ENCODE measurements around the gene MAPK11. TPM values are rescaled to one million over a fixed set of nuclear protein-coding genes. Genes with fewer than 3 reads are reported as not detected.

Gene MAPK11
- polyA plus RNA-seq, 1 donor (not counting 4 experiments of a cell fraction or from before 2014, with no cell fraction given), result 4.6 TPM

GRCh38 chr22:50281384-50281760, 11.2 kb upstream of the MAPK11 start:
- Histone ChIP-seq H3K4me1 (ENCODE audit: control insufficient read depth, extremely low read depth, insufficient read depth, low read length) (peaks cover 18% of the 10 kb centered on the region), H3K27me3 (ENCODE audit: control insufficient read depth, extremely low read depth, insufficient read depth, low read length) (no peaks in the 10 kb centered on the region), H2AFZ (ENCODE audit: control insufficient read depth, low read length) (no peak overlapping the region), H3K27ac (ENCODE audit: control insufficient read depth, insufficient read depth, low read length) (no peak overlapping the region), H3K4me2 (ENCODE audit: control insufficient read depth, extremely low read depth, insufficient read depth, low read depth, low read length) (peak overlapping the region; percentile 69), H3K9me3 (ENCODE audit: control insufficient read depth, low read depth, low read length) (peaks cover under 1% of the 10 kb centered on the region), H3K4me3 (ENCODE audit: control insufficient read depth in 2 of 3, extremely low read depth in 1 of 3, insufficient read depth in 2 of 3, low read depth in 1 of 3, low read length in 3 of 3) (no peak overlapping the region), H3K9me1 (ENCODE audit: control insufficient read depth, extremely low read depth, insufficient read depth, low read length) (no peaks in the 10 kb centered on the region), H3K79me2 (ENCODE audit: control insufficient read depth, insufficient read depth, low read length) (peaks cover 13% of the 10 kb centered on the region), H4K20me1 (ENCODE audit: control insufficient read depth, extremely low read depth, insufficient read depth, low read length) (no peaks in the 10 kb centered on the region), H3K9ac (ENCODE audit: control insufficient read depth, extremely low read depth, insufficient read depth, low read length) (peak overlapping the region; percentile 54), H3K36me3 (ENCODE audit: control insufficient read depth in 2 of 2, extremely low read depth in 1 of 2, insufficient read depth in 2 of 2, low read length in 2 of 2) (peaks cover 28 to 35% of the 10 kb centered on the region in 2 experiments)
- DNase-seq (ENCODE audit: low read depth, low spot score) (no peak), FAIRE-seq (no peak)
- TF ChIP-seq CTCF (optimal IDR thresholded peaks at IDR 0.05 in 1 of 3, IDR thresholded peaks at IDR 0.05 in 1 of 3, conservative IDR thresholded peaks at IDR 0.05 in 1 of 3; ENCODE audit: extremely low read depth in 1 of 3, insufficient read depth in 2 of 3, low read length in 3 of 3) (no peak), EZH2 (IDR thresholded peaks at IDR 0.05; ENCODE audit: low read length) (no peak)
- dilution Hi-C loops (cut with MboI; ENCODE audit: extremely low pct_ligation_motif_present, low sequenced_read_pairs), result no loop called here

- Histone ChIP-seq H3K4me2 (ENCODE audit: control insufficient read depth, extremely low read depth, insufficient read depth, low read depth, low read length) (no peak overlapping the region), H3K79me2 (ENCODE audit: control insufficient read depth, insufficient read depth, low read length) (peaks cover 10% of the 10 kb centered on the region), H3K27me3 (ENCODE audit: control insufficient read depth, extremely low read depth, insufficient read depth, low read length) (no peaks in the 10 kb centered on the region), H3K4me3 (ENCODE audit: control insufficient read depth in 2 of 3, extremely low read depth in 1 of 3, insufficient read depth in 2 of 3, low read depth in 1 of 3, low read length in 3 of 3) (no peak overlapping the region), H3K27ac (ENCODE audit: control insufficient read depth, insufficient read depth, low read length) (no peak overlapping the region), H3K9me3 (ENCODE audit: control insufficient read depth, low read depth, low read length) (peaks cover 2% of the 10 kb centered on the region), H3K4me1 (ENCODE audit: control insufficient read depth, extremely low read depth, insufficient read depth, low read length) (peaks cover 18% of the 10 kb centered on the region), H3K9ac (ENCODE audit: control insufficient read depth, extremely low read depth, insufficient read depth, low read length) (no peak overlapping the region), H2AFZ (ENCODE audit: control insufficient read depth, low read length) (no peak overlapping the region), H3K9me1 (ENCODE audit: control insufficient read depth, extremely low read depth, insufficient read depth, low read length) (no peaks in the 10 kb centered on the region), H4K20me1 (ENCODE audit: control insufficient read depth, extremely low read depth, insufficient read depth, low read length) (no peaks in the 10 kb centered on the region), H3K36me3 (ENCODE audit: control insufficient read depth in 2 of 2, extremely low read depth in 1 of 2, insufficient read depth in 2 of 2, low read length in 2 of 2) (peaks cover 27 to 35% of the 10 kb centered on the region in 2 experiments)
- FAIRE-seq, result no peak
- TF ChIP-seq CTCF (optimal IDR thresholded peaks at IDR 0.05 in 1 of 3, IDR thresholded peaks at IDR 0.05 in 1 of 3, conservative IDR thresholded peaks at IDR 0.05 in 1 of 3; ENCODE audit: extremely low read depth in 1 of 3, insufficient read depth in 2 of 3, low read length in 3 of 3), result no peak
- no peak for TF ChIP-seq EZH2 (IDR thresholded peaks at IDR 0.05; ENCODE audit: low read length)
- dilution Hi-C loops (cut with MboI; ENCODE audit: extremely low pct_ligation_motif_present, low sequenced_read_pairs), result no loop called here
- DNase-seq (ENCODE audit: low read depth, low spot score), result no peak
Measured at GRCh38 chr22:50280708-50281383, 10.7 kb upstream of the MAPK11 start.

Data from keratinocyte (primary cell).